ENCODE data around the gene SLC41A1.
"Not testable (repeated sequence)": the region's sequence is repeated elsewhere in the genome, so short reads cannot be mapped to it uniquely, and the experiment has no call there.

SLC41A1 gene

GRCh38 chr1:205812878-205813754, at the start of gene SLC41A1:
TSS of gene SLC41A1 (minus strand) at chr1:205813198. CDS start at chr1:205810441, 2,757 bp downstream.
- peak; percentile 81 to 86 for DNase-seq (ENCODE audit: low read depth in 2 of 2)

- no peak for DNase-seq (ENCODE audit: low read depth in 2 of 2)
Observed at GRCh38 chr1:205861540-205861939, 48.5 kb upstream of the SLC41A1 start.

- DNase-seq (ENCODE audit: low read depth in 2 of 2), result no peak
Observed at GRCh38 chr1:205858141-205858961, 45.4 kb upstream of the SLC41A1 start.

- DNase-seq (ENCODE audit: low read depth in 2 of 2), result not testable (repeated sequence)
Observed at GRCh38 chr1:205857501-205857900, 44.5 kb upstream of the SLC41A1 start.

GRCh38 chr1:205856433-205856832, 43.4 kb upstream of the SLC41A1 start:
- no peak for DNase-seq (ENCODE audit: low read depth in 2 of 2)

- DNase-seq (ENCODE audit: low read depth in 2 of 2), result no peak
Observed at GRCh38 chr1:205852969-205853368, 40.0 kb upstream of the SLC41A1 start.

- no peak for DNase-seq (ENCODE audit: low read depth in 2 of 2)
Observed at GRCh38 chr1:205851993-205852392, 39.0 kb upstream of the SLC41A1 start.

- DNase-seq (ENCODE audit: low read depth in 2 of 2), result peak; percentile 50 to 60
Observed at GRCh38 chr1:205849619-205850355, 36.8 kb upstream of the SLC41A1 start, which contains the start of gene PM20D1. TSS of gene PM20D1 (minus strand) at chr1:205850132. CDS start at chr1:205850072, 60 bp downstream.

GRCh38 chr1:205843036-205843859, 30.2 kb upstream of the SLC41A1 start:
- no peak for DNase-seq (ENCODE audit: low read depth in 2 of 2)

GRCh38 chr1:205842229-205842628, 29.2 kb upstream of the SLC41A1 start:
- DNase-seq (ENCODE audit: low read depth in 2 of 2), result no peak

- DNase-seq (ENCODE audit: low read depth in 2 of 2), result no peak
Observed at GRCh38 chr1:205840146-205840923, 27.3 kb upstream of the SLC41A1 start.

GRCh38 chr1:205837382-205837970, 24.5 kb upstream of the SLC41A1 start:
- no peak for DNase-seq (ENCODE audit: low read depth in 2 of 2)

GRCh38 chr1:205834751-205835150, 21.8 kb upstream of the SLC41A1 start:
- DNase-seq (ENCODE audit: low read depth in 2 of 2), result no peak

GRCh38 chr1:205832326-205832751, 19.3 kb upstream of the SLC41A1 start:
- no peak for DNase-seq (ENCODE audit: low read depth in 2 of 2)

GRCh38 chr1:205827623-205828022, 14.6 kb upstream of the SLC41A1 start:
- DNase-seq (ENCODE audit: low read depth in 2 of 2), result no peak

GRCh38 chr1:205826995-205827394, 14.0 kb upstream of the SLC41A1 start:
- DNase-seq (ENCODE audit: low read depth in 2 of 2), result no peak

GRCh38 chr1:205826016-205826806, 13.2 kb upstream of the SLC41A1 start:
- DNase-seq (ENCODE audit: low read depth in 2 of 2), result no peak

GRCh38 chr1:205824180-205824579, 11.2 kb upstream of the SLC41A1 start:
- no peak for DNase-seq (ENCODE audit: low read depth in 2 of 2)

GRCh38 chr1:205823260-205823659, 10.3 kb upstream of the SLC41A1 start:
- not testable (repeated sequence) for DNase-seq (ENCODE audit: low read depth in 2 of 2)

Data from stimulated activated CD8-positive, alpha-beta memory T cell treated with anti-CD3 and anti-CD28 coated beads, Interleukin-2, amount 100 ng/mL, for 48 hours (primary cell).